Naive thymus-derived CD4-positive, alpha-beta T cell (primary cell): ENCODE measurements around the gene CAV1. TPM values are rescaled to one million over a fixed set of nuclear protein-coding genes. Genes with fewer than 3 reads are reported as not detected.

ENCODE experiments used
- ATAC-seq: fragments of 150-1000 bp; cut with Tn5 transposase; 2 replicates; pipeline ENCODE4 v1.10.0; 2021; ENCODE audit warnings: mild to moderate bottlenecking, moderate library complexity
- CTCF ChIA-PET: fragments of 350-600 bp; sonication (Branson Sonifier 250); formaldehyde crosslinking; loops from one replicate; lab custom pipeline; 2021; ENCODE audit warnings: antibody characterized with exemption; lab: Charles Lee
- POLR2A ChIA-PET: fragments of 350-600 bp; sonication (Branson Sonifier 250); formaldehyde crosslinking; loops from one replicate; lab custom pipeline; 2021; ENCODE audit warnings: antibody characterized with exemption, inconsistent platforms; lab: Charles Lee
- DNase-seq, 9 donors: peaks; one replicate each; pipeline versions ENCODE4 v3.0.0 to v3.0.0-alpha.2; 2020 to 2022; ENCODE audit warnings: mixed read lengths in 1 of 9
- H3K27ac ChIP-seq: one replicate; pipeline ENCODE4 v1.7.0; 2013; ENCODE audit warnings: mild to moderate bottlenecking, low read depth, low read length, moderate library complexity
- H3K27me3 ChIP-seq, 2 donors: one replicate each; pipeline ENCODE4 v1.7.0; 2013; ENCODE audit warnings: low read length in 2 of 2, mild to moderate bottlenecking in 2 of 2, moderate library complexity in 2 of 2; ENCODE audit not compliant: control insufficient read depth in 2 of 2, insufficient read depth in 2 of 2
- H3K36me3 ChIP-seq, 3 experiments: 1 replicate in 2 of 3; 2 replicates in 1 of 3; pipeline ENCODE4 v1.7.0; 2013; ENCODE audit warnings: low read length in 3 of 3, mild to moderate bottlenecking in 3 of 3, moderate library complexity in 1 of 3; ENCODE audit not compliant: insufficient read depth in 3 of 3, control insufficient read depth in 2 of 3
- H3K4me1 ChIP-seq, 2 donors: one replicate each; pipeline ENCODE4 v1.7.0; 2013; ENCODE audit warnings: low read length in 2 of 2, mild to moderate bottlenecking in 2 of 2, moderate library complexity in 1 of 2; ENCODE audit not compliant: control insufficient read depth in 2 of 2, insufficient read depth in 2 of 2
- H3K4me3 ChIP-seq: 2 replicates; pipeline ENCODE4 v1.7.0; 2013; ENCODE audit warnings: mild to moderate bottlenecking, low read length
- H3K9me3 ChIP-seq, 3 experiments: 1 replicate in 2 of 3; 2 replicates in 1 of 3; pipeline ENCODE4 v1.7.0; 2013; ENCODE audit warnings: low read length in 3 of 3; ENCODE audit not compliant: control insufficient read depth in 2 of 3
- H3K27ac Mint-ChIP-seq, 9 donors: one replicate each; pipeline ENCODE4 v1.8.0; 2020 to 2022; ENCODE audit warnings: mixed read lengths in 9 of 9, mild to moderate bottlenecking in 8 of 9, moderate library complexity in 5 of 9, inconsistent platforms in 2 of 9
- H3K27me3 Mint-ChIP-seq, 5 donors: one replicate each; pipeline ENCODE4 v1.8.0; 2021 to 2022; ENCODE audit warnings: mixed read lengths in 5 of 5, mild to moderate bottlenecking in 1 of 5
- H3K36me3 Mint-ChIP-seq, 5 donors: one replicate each; pipeline ENCODE4 v1.8.0; 2020 to 2022; ENCODE audit warnings: mixed read lengths in 5 of 5, mild to moderate bottlenecking in 3 of 5, inconsistent platforms in 1 of 5
- H3K4me1 Mint-ChIP-seq, 7 donors: one replicate each; pipeline ENCODE4 v1.8.0; 2020 to 2022; ENCODE audit warnings: mixed read lengths in 7 of 7, mild to moderate bottlenecking in 3 of 7, inconsistent platforms in 1 of 7
- H3K4me3 Mint-ChIP-seq, 10 donors: one replicate each; pipeline ENCODE4 v1.8.0; 2020 to 2022; ENCODE audit warnings: mild to moderate bottlenecking in 10 of 10, mixed read lengths in 10 of 10, moderate library complexity in 6 of 10, inconsistent platforms in 2 of 10
- H3K9me3 Mint-ChIP-seq, 11 donors: one replicate each; pipeline ENCODE4 v1.8.0; 2020 to 2022; ENCODE audit warnings: mixed read lengths in 11 of 11, mild to moderate bottlenecking in 4 of 11, inconsistent platforms in 1 of 11, moderate library complexity in 1 of 11
- intact Hi-C, 2 donors: fragments of 100-400 bp; cut with micrococcal nuclease; formaldehyde crosslinking; loops; one replicate each; pipeline ENCODE4 v1.15.1; 2023
- polyA plus RNA-seq, 2 donors: library from polyadenylated mRNA; unstranded; fragments of 300-500 nt; fragmentation: Illumina TruSeq; gene quantifications; one replicate each; pipeline ENCODE4 v1.2.3, GENCODE V29; 2021
- total RNA-seq, 6 experiments: library from RNA in 5 of 6; stranded (reverse) in 5 of 6; gene quantifications; 1 replicate in 5 of 6; 2 replicates in 1 of 6; pipeline ENCODE4 v1.2.3 and lab custom pipeline; 2021 to 2026

The CAV1 gene
- total and polyA plus RNA-seq, 7 experiments from 2014 or later = 0.19 to 0.39 TPM; not detected in 5

- H3K27me3 ChIP-seq = no peaks in the 10 kb centered on the region
- H3K4me1 ChIP-seq = no peaks in the 10 kb centered on the region
- CTCF ChIA-PET = interaction anchor here (1.2 kb wide), 1 partner anchor 17 kb away, joined by 3 read pairs; no protein-coding TSS in a partner anchor
- no peak overlapping the region for H3K27ac ChIP-seq
- Mint-ChIP-seq H3K4me3 (no peak overlapping the region), H3K27me3 (peaks cover 16 to 40% (median 29%) of the 10 kb centered on the region in 5 donors), H3K36me3 (no peaks in the 10 kb centered on the region), H3K27ac (no peak overlapping the region), H3K4me1 (no peaks in the 10 kb centered on the region), H3K9me3 (peaks cover 0 to 5% (median 4%) of the 10 kb centered on the region in 11 donors)
- H3K9me3 ChIP-seq = no peaks in the 10 kb centered on the region
- no peak for ATAC-seq
- H3K4me3 ChIP-seq = no peak overlapping the region
- intact Hi-C loops = no loop called here
- POLR2A ChIA-PET = no interaction called here
- H3K36me3 ChIP-seq = no peaks in the 10 kb centered on the region
- DNase-seq = no peak
These were observed 18.8 kb downstream of the CAV1 start for GRCh38 chr7:116543664-116544063.

DNA sequence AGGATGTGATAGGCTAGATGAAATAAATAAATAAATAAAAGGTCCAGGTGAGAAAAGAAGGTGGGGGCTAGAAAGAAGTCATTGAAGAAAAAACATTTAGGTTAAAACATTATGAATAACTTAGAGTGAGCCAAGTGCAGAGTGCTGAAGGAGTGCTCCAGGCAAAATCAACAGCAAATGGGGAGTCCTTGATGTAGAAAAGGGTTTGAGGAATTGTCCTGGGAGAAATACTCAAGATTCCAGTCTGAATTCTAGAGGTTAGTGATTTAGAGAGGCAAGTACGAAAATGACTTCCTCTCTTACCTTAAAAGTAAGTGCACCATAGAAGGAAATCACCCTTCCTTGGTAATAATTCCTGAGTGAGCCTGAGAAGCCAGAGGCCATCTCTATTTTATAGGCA, 19.7 kb downstream of the CAV1 start:
- intact Hi-C loops = no loop called here
- POLR2A ChIA-PET = no interaction called here
- Mint-ChIP-seq H3K27ac (no peak overlapping the region), H3K4me3 (no peak overlapping the region), H3K36me3 (no peaks in the 10 kb centered on the region), H3K9me3 (peaks cover 0 to 2% (median 0%) of the 10 kb centered on the region in 11 donors), H3K4me1 (no peaks in the 10 kb centered on the region), H3K27me3 (peaks cover 13 to 36% (median 22%) of the 10 kb centered on the region in 5 donors)
- DNase-seq = no peak
- H3K4me3 ChIP-seq = no peak overlapping the region
- no peak for ATAC-seq
- H3K27ac ChIP-seq = no peak overlapping the region
- no peaks in the 10 kb centered on the region for H3K36me3 ChIP-seq
- H3K9me3 ChIP-seq = no peaks in the 10 kb centered on the region
- H3K27me3 ChIP-seq = no peaks in the 10 kb centered on the region
- H3K4me1 ChIP-seq = no peaks in the 10 kb centered on the region
- CTCF ChIA-PET = interaction anchor here (1.2 kb wide), 1 partner anchor 18 kb away, joined by 3 read pairs; no protein-coding TSS in a partner anchor

GRCh38 chr7:116545411-116545993, 20.7 kb downstream of the CAV1 start:
- Histone ChIP-seq H3K4me3 (no peak overlapping the region), H3K9me3 (no peaks in the 10 kb centered on the region), H3K36me3 (no peaks in the 10 kb centered on the region), H3K4me1 (no peaks in the 10 kb centered on the region), H3K27me3 (no peaks in the 10 kb centered on the region), H3K27ac (no peak overlapping the region)
- Mint-ChIP-seq H3K36me3 (no peaks in the 10 kb centered on the region), H3K4me1 (no peaks in the 10 kb centered on the region), H3K27me3 (peaks cover 11 to 26% (median 20%) of the 10 kb centered on the region in 5 donors), H3K4me3 (no peak overlapping the region), H3K9me3 (peaks cover 0 to 2% (median 0%) of the 10 kb centered on the region in 11 donors), H3K27ac (no peak overlapping the region)
- no peak for ATAC-seq
- intact Hi-C loops = no loop called here
- DNase-seq = no peak
- CTCF ChIA-PET = no interaction called here
- POLR2A ChIA-PET = no interaction called here

DNA sequence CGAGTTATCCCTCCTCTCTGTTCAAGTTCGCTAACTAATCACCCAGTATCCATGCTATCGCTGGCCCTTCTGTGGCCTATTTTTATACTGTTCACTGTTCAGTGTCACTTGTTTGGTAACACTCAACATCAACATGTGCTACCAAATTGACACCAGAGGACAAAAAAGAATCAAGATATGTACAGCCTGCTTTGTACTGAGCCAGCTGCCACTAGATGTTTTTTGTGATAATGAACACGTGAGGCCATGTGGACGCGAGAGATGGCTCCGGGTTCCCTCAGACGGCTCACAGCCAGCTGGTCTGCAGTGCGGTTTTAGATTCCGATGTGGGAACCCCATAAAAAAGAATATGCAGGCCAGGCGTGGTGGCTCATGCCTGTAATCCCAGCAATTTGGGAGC, 21.2 kb downstream of the CAV1 start:
- H3K27ac ChIP-seq = no peak overlapping the region

DNA sequence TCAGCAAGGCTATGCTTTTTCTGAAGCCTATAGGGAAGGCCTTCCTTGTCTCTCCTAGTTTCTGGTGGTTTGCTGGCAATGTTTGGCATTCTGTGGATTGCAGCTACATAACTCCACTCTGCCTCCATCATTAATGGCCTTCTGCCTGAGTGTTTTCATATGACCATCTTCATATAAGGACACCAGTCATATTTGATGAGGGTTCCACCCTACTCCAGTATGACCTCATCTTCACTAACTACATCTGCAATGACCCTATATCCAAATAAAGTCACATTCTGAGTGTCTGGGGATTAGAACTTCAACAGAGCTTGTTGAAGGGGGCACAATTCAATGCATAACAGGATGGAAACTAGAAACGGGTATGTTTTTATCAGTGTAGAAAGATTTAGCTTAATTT, 22.1 kb downstream of the CAV1 start:
- Histone ChIP-seq H3K36me3 (no peaks in the 10 kb centered on the region), H3K27me3 (no peaks in the 10 kb centered on the region), H3K9me3 (no peaks in the 10 kb centered on the region), H3K4me1 (no peaks in the 10 kb centered on the region), H3K4me3 (no peak overlapping the region), H3K27ac (no peak overlapping the region)
- no peak overlapping the region for H3K4me3 Mint-ChIP-seq
- H3K36me3 Mint-ChIP-seq = no peaks in the 10 kb centered on the region
- ATAC-seq (no peak), DNase-seq (no peak)
- H3K4me1 Mint-ChIP-seq = no peaks in the 10 kb centered on the region
- POLR2A ChIA-PET = no interaction called here
- H3K27me3 Mint-ChIP-seq = peaks cover 5 to 21% (median 12%) of the 10 kb centered on the region in 5 donors
- intact Hi-C loops = no loop called here
- H3K27ac Mint-ChIP-seq = no peak overlapping the region
- CTCF ChIA-PET = interaction anchor here (1.2 kb wide), 1 partner anchor 370 kb away, joined by 7 read pairs; no protein-coding TSS in a partner anchor
- peaks cover 0 to 2% (median 0%) of the 10 kb centered on the region in 11 donors for H3K9me3 Mint-ChIP-seq

More for the DNA sequence above, 21.2 kb downstream of the CAV1 start:
- Histone ChIP-seq H3K4me3 (no peak overlapping the region), H3K27me3 (no peaks in the 10 kb centered on the region), H3K9me3 (no peaks in the 10 kb centered on the region), H3K4me1 (no peaks in the 10 kb centered on the region), H3K36me3 (no peaks in the 10 kb centered on the region)
- ATAC-seq = no peak
- Mint-ChIP-seq H3K27ac (no peak overlapping the region), H3K27me3 (peaks cover 6 to 22% (median 14%) of the 10 kb centered on the region in 5 donors), H3K36me3 (no peaks in the 10 kb centered on the region), H3K4me3 (no peak overlapping the region), H3K4me1 (no peaks in the 10 kb centered on the region), H3K9me3 (peaks cover 0 to 2% (median 0%) of the 10 kb centered on the region in 11 donors)
- ChIA-PET POLR2A (no interaction called here), CTCF (interaction anchor here (1.2 kb wide), 1 partner anchor 369 kb away, joined by 7 read pairs; no protein-coding TSS in a partner anchor)
- DNase-seq = no peak
- intact Hi-C loops = no loop called here

GRCh38 chr7:116547347-116547746, 22.5 kb downstream of the CAV1 start:
- Histone ChIP-seq H3K27me3 (no peaks in the 10 kb centered on the region), H3K4me3 (no peak overlapping the region), H3K9me3 (no peaks in the 10 kb centered on the region), H3K36me3 (no peaks in the 10 kb centered on the region), H3K4me1 (no peaks in the 10 kb centered on the region), H3K27ac (no peak overlapping the region)
- intact Hi-C loops = no loop called here
- no peak overlapping the region for H3K27ac Mint-ChIP-seq
- H3K9me3 Mint-ChIP-seq = peaks cover 0 to 2% (median 0%) of the 10 kb centered on the region in 11 donors
- no peaks in the 10 kb centered on the region for H3K36me3 Mint-ChIP-seq
- POLR2A ChIA-PET = no interaction called here
- CTCF ChIA-PET = no interaction called here
- H3K4me3 Mint-ChIP-seq = no peak overlapping the region
- no peaks in the 10 kb centered on the region for H3K4me1 Mint-ChIP-seq
- no peak for ATAC-seq
- no peak for DNase-seq
- peaks cover 8 to 23% (median 12%) of the 10 kb centered on the region in 5 donors for H3K27me3 Mint-ChIP-seq

DNA sequence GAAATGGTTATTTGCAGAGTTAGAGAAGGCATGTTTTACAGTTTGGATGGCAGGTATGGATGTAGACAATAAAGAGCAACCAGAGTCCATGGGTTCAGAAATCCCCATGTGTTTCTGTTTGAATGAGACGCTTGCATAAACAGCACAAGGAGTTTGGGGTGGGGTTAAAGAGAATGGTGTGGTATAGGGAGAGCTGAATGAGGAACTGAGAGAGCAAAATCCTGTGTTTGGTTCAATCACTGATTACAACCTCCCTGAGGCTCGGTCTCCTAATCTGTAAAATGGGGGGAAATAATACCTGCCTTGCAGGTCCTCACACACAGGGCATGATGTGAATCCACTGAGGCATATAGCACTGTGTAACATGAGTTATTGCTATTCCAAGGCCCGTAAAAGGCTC, 23.7 kb downstream of the CAV1 start:
- no peak overlapping the region for H3K27ac ChIP-seq
- peaks cover 0 to 2% (median 0%) of the 10 kb centered on the region in 11 donors for H3K9me3 Mint-ChIP-seq
- POLR2A ChIA-PET = no interaction called here
- peaks cover 8 to 20% (median 13%) of the 10 kb centered on the region in 5 donors for H3K27me3 Mint-ChIP-seq
- H3K4me1 Mint-ChIP-seq = no peaks in the 10 kb centered on the region
- no peak overlapping the region for H3K27ac Mint-ChIP-seq
- H3K27me3 ChIP-seq = no peaks in the 10 kb centered on the region
- H3K36me3 ChIP-seq = no peaks in the 10 kb centered on the region
- H3K9me3 ChIP-seq = no peaks in the 10 kb centered on the region
- DNase-seq (no peak), ATAC-seq (no peak)
- CTCF ChIA-PET = no interaction called here
- intact Hi-C loops = no loop called here
- no peak overlapping the region for H3K4me3 ChIP-seq
- no peak overlapping the region for H3K4me3 Mint-ChIP-seq
- no peaks in the 10 kb centered on the region for H3K36me3 Mint-ChIP-seq
- H3K4me1 ChIP-seq = no peaks in the 10 kb centered on the region
